Measurements from ENCODE around the gene FAM53B. TPM values are rescaled to one million over a fixed set of nuclear protein-coding genes. Genes with fewer than 3 reads are reported as not detected.

FAM53B gene
- total RNA-seq, 1 donor from 2014 or later = 39.8 TPM

- no peak for TF ChIP-seq CTCF (IDR thresholded peaks at IDR 0.05; ENCODE audit: unreplicated experiment)
- no peaks in the 10 kb centered on the region for H3K27me3 Mint-ChIP-seq
- H3K4me3 Mint-ChIP-seq (ENCODE audit: low read depth) = no peak overlapping the region
- no peaks in the 10 kb centered on the region for H3K36me3 Mint-ChIP-seq (ENCODE audit: insufficient read depth)
- H3K9me3 Mint-ChIP-seq (ENCODE audit: low read depth) = no peaks in the 10 kb centered on the region
- H3K27ac Mint-ChIP-seq = peak overlapping the region; percentile 69
- DNase-seq (ENCODE audit: low spot score, unreplicated experiment) = no peak
- peaks cover 7% of the 10 kb centered on the region for H3K4me1 Mint-ChIP-seq (ENCODE audit: low read depth)
Measured at GRCh38 chr10:124621637-124622036, 122.5 kb downstream of the FAM53B start.

DNA sequence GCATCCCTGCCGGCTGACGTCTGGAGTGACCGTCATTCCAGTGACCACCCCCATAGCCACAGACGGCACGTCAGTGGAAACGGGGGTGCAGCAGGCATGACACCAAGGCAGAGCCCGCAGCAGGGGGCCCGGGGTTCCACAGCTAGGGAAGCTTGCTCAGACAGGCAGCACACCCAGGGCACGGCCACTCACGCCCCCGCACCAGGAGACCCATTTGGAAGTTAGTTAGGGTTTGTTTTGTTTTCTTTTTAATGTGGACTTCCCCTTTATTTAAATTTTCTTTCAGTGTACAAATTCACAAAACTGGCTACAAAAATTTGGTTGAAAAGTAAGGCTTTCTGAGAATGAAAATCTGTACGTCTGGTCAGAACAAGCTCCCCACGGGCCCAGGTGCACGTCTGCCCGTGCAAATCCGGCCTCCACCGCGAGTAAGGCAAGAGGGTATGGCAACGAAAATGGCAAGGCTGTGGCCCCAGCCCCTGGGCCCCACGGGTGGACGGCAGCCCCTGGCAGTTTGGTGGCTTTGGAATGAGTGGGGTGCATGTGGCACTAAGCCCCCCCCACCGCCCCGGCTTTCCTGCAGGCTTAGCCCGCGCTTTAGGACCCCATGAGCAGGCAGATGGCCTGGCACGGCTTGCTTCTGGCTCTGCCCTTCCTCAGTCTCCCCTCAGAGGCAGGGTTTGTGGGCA, 124.2 kb downstream of the FAM53B start:
- Mint-ChIP-seq H3K9me3 (ENCODE audit: low read depth) (no peaks in the 10 kb centered on the region), H3K36me3 (ENCODE audit: insufficient read depth) (peaks cover 1% of the 10 kb centered on the region), H3K27ac (peak overlapping the region; percentile 62), H3K4me3 (ENCODE audit: low read depth) (no peak overlapping the region), H3K4me1 (ENCODE audit: low read depth) (peaks cover 5% of the 10 kb centered on the region), H3K27me3 (no peaks in the 10 kb centered on the region)
- DNase-seq (ENCODE audit: low spot score, unreplicated experiment) = no peak
- no peak for TF ChIP-seq CTCF (IDR thresholded peaks at IDR 0.05; ENCODE audit: unreplicated experiment)

- Mint-ChIP-seq H3K27me3 (no peaks in the 10 kb centered on the region), H3K36me3 (ENCODE audit: insufficient read depth) (peaks cover 1% of the 10 kb centered on the region), H3K4me1 (ENCODE audit: low read depth) (peaks cover 5% of the 10 kb centered on the region), H3K27ac (peak overlapping the region; percentile 86), H3K4me3 (ENCODE audit: low read depth) (no peak overlapping the region), H3K9me3 (ENCODE audit: low read depth) (no peaks in the 10 kb centered on the region)
- DNase-seq (ENCODE audit: low spot score, unreplicated experiment) = no peak
- no peak for TF ChIP-seq CTCF (IDR thresholded peaks at IDR 0.05; ENCODE audit: unreplicated experiment)
Measured at GRCh38 chr10:124619195-124619594, 125.0 kb downstream of the FAM53B start.

DNA sequence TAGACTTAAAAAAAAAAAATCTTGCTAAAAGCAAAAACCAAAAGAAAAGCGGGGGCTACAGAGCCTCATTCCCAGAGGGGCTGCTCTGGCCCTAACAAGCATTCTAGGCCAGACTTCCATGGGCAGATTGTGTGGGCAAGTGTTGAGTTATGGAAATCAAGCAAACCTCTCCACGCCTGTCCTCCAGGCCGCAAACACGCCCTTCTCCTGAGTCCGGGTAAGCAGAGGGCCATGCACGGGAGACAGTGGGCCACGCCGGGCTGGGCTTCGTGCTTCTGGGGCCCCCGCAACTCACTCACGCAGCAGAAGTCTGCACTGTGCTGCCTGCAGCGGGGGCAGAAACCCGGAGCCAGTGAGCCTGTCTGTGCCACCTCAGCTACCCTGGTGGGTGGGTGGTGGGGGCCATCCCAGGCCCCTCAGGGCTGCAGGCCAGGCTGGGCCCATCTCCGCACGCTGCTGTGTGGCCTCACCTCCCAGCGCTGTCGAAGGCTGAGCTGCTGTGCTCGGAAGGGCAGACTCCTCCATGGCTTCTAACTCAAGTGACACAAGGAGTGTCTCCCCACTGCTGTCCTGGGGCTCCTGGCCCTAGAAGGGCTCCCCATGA, 125.6 kb downstream of the FAM53B start:
- peak overlapping the region; percentile 86 for H3K27ac Mint-ChIP-seq
- H3K27me3 Mint-ChIP-seq = no peaks in the 10 kb centered on the region
- TF ChIP-seq CTCF (IDR thresholded peaks at IDR 0.05; ENCODE audit: unreplicated experiment) = no peak
- H3K4me1 Mint-ChIP-seq (ENCODE audit: low read depth) = peaks cover 5% of the 10 kb centered on the region
- H3K9me3 Mint-ChIP-seq (ENCODE audit: low read depth) = no peaks in the 10 kb centered on the region
- H3K36me3 Mint-ChIP-seq (ENCODE audit: insufficient read depth) = peaks cover 1% of the 10 kb centered on the region
- H3K4me3 Mint-ChIP-seq (ENCODE audit: low read depth) = no peak overlapping the region
- no peak for DNase-seq (ENCODE audit: low spot score, unreplicated experiment)

DNA sequence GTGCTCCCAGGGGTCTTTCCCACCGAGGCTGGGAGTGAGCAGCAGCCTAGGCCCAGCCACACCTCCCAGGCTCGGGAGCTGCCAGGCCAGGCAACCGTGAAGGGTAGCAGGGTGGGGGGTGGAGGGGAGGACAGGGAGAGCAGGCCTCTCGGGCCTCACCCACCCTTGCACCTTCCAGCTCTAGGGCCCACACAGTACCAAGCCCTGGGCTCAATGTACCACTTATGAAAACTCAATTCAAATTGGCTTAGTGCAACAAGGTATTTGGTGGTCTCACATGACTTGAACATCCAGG, 127.4 kb downstream of the FAM53B start:
- no peaks in the 10 kb centered on the region for H3K9me3 Mint-ChIP-seq (ENCODE audit: low read depth)
- TF ChIP-seq CTCF (IDR thresholded peaks at IDR 0.05; ENCODE audit: unreplicated experiment) = no peak
- DNase-seq (ENCODE audit: low spot score, unreplicated experiment) = no peak
- H3K27ac Mint-ChIP-seq = no peak overlapping the region
- no peaks in the 10 kb centered on the region for H3K27me3 Mint-ChIP-seq
- no peak overlapping the region for H3K4me3 Mint-ChIP-seq (ENCODE audit: low read depth)
- H3K36me3 Mint-ChIP-seq (ENCODE audit: insufficient read depth) = peaks cover 1% of the 10 kb centered on the region
- H3K4me1 Mint-ChIP-seq (ENCODE audit: low read depth) = peaks cover 5% of the 10 kb centered on the region

Data from progenitor cell of endocrine pancreas (in vitro differentiated cells).